NCI-H1092 treated with DMSO at 0.1 percent for 48 hours (cell line): ENCODE results near the gene TAC4.
"Not testable (repeated sequence)": the region's sequence is repeated elsewhere in the genome, so short reads cannot be mapped to it uniquely, and the experiment has no call there.

Source experiments
- DNase-seq: peaks from one replicate; lab custom pipeline; 2025; lab: John Stamatoyannopoulos, UW

TAC4 gene

DNA sequence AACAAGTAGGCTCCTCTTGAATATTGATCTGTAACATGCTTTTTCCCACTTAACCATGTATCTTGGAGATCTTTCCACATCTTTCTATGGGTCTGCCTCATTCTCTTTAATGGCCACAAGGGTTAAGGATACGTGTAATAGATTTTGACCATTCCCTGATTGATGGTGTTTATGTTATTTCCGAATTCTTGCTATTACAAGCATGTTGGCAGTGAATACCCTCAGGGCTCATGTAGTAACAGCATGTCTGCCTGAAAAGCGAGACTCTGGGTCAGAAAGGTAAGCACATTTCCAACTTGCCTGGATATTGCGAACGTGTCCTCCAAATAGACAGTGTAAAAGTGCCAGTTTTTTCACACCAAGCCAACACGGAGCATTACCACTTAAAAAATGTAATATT lies 5.0 kb downstream of the TAC4 start:
- DNase-seq = no peak

GRCh38 chr17:49842371-49842770 lies 5.5 kb downstream of the TAC4 start:
- DNase-seq = no peak

DNA sequence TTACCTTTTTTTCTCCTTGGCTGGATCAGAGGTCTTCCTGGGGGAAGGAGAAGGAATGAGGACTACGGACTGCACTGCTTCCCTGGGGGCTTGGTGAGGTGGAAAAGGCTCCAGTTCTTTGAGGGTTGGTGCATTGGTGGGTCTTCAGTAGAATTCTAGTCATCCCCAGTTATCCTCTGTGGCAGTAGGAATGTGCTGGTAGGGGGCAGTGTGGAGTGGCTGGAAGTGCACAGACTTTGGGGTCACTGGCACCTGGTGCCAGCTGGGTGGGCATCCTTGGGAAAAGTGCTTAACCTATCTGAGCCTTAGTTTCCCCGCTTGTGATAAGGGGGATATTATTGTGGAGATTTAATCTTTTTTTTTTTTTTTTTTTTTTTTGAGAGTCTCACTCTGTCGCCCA lies 6.3 kb downstream of the TAC4 start:
- no peak for DNase-seq

- DNase-seq = no peak
Measured at GRCh38 chr17:49839455-49839854, 8.4 kb downstream of the TAC4 start.

GRCh38 chr17:49836111-49837030 lies 11.5 kb downstream of the TAC4 start:
- DNase-seq = no peak

- no peak for DNase-seq
Measured at GRCh38 chr17:49835472-49835871, 12.4 kb downstream of the TAC4 start.

DNA sequence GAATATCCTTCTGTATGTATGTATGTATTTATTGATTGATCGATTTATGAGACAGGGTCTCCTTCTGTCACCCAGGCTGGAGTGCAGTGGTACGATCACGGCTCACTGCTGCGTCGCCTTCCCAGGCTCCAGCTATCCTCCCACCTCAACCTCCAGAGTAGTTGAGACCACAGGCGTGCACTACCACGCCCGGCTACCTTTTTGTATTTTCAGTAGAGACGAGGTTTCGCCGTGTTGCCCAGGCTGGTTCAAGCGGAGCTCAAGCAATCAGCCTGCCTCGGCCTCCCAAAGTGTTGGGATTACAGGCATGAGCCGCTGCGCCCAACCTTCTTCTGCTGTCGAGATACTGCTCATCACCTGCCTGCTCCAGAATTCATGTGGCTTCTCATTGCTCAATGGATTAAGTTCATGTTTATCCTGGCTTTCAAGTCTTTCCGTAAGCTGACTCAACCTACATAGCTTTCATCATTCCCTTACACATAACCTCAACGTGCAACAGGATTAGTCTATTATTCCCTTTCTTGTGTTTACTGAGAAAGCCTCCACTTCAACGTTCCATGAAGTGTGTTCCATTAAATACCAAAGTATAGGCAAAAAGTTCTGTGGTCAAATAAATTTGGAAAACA lies 13.6 kb downstream of the TAC4 start:
- no peak for DNase-seq

DNA sequence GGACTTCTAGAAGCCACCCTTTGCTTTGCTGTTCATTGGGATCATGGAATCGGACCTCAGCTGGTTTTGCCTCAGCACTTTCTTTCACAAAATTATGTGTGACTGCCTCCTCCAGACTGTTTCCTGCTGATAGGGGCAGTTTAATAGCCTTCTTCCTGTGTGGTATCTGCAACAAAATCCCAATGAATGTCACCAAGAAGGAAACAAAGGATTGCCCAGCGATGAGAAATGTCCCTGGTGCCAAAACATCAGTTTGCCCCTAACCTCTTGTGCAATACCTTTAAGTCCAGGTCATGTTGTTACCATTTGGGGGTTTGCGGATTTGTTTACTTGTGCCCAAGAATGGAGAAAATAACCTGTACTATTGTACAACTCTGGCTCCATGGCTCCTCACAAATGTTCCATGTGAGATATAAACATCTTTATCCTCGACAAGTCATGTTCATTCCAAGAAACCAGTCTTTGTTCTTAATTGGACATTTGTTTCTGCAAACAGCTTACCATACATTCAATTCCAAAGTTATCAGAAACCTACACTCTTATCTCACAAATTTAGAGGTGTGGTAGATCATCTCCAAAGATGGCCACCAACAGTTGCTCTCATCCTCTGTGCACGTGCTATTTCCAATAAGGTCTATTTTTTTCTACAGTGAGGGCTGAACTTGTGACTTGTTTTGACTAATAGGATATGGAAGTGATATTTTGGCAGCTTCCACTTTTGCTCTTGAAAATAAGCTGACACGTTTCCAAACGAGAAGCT lies 14.8 kb downstream of the TAC4 start:
- no peak for DNase-seq

GRCh38 chr17:49830605-49831004 lies 17.3 kb downstream of the TAC4 start:
- DNase-seq = no peak

GRCh38 chr17:49829026-49829425 lies 18.8 kb downstream of the TAC4 start:
- DNase-seq = no peak

GRCh38 chr17:49828325-49828724 lies 19.5 kb downstream of the TAC4 start:
- not testable (repeated sequence) for DNase-seq

DNA sequence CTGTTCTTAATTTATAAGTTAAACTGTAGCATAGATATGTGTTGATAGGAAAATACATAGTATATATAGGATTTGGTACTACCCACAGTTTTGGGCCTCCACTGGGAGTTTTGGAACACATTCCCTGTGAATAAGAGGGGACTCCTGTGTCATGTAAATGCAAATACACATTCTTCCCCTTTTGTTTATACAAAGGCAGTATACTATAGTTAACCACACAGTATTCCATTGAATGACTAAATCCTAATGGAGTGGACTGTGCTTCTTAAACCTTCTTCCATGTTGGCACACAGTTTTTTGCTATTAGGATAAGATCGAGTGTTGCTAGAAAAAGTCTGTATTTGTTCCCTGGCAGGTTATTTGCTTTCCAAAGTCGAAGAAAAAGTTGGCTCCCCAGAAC lies 22.2 kb downstream of the TAC4 start:
- no peak for DNase-seq

- no peak for DNase-seq
Measured at GRCh38 chr17:49823614-49824013, 24.3 kb downstream of the TAC4 start.

DNA sequence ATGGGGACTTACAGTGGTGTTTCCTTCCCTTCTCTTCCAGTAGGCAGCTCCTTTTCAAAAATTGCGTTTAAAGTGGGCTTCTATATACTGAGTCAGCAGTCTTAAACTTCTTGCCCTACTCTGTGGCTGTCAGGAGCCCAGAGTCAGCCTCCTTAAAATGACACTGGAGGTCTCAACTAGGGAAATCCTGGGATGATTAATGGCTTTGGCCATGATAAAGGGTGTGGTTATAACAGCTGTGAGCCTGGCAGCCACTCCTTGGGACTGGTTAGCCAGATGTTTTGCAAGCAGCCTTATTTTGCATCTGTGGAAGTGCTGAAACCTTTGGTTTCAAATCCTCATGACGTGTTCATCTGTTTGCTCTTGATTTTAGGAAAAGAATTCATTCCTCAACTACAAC lies 25.0 kb downstream of the TAC4 start:
- no peak for DNase-seq

- no peak for DNase-seq
Measured at GRCh38 chr17:49821916-49822315, 26.0 kb downstream of the TAC4 start.

GRCh38 chr17:49821466-49821865 lies 26.4 kb downstream of the TAC4 start:
- DNase-seq = no peak

GRCh38 chr17:49820773-49821172 lies 27.1 kb downstream of the TAC4 start:
- no peak for DNase-seq

DNA sequence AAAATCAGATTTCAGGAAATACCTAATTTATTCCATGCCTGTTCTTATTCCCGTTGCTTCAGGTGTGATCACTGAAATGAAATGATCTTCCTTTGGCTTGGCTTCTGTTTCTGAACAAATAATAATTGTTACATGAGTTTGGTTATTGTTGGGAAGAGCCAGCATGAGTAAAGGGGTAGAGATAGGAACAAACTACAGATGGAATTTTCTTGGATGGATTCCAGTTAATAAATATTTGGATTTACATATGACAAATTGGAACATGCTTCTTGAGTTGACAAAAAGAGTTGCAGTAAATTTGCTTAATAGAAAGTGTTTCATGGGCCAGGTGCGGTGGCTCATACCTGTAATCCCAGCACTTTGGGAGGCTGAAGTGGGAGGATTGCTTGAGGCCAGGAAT lies 28.2 kb downstream of the TAC4 start:
- DNase-seq = no peak

- DNase-seq = no peak
Measured at GRCh38 chr17:49819138-49819537, 28.7 kb downstream of the TAC4 start.

- DNase-seq = no peak
Measured at GRCh38 chr17:49817993-49818392, 29.9 kb downstream of the TAC4 start.

- no peak for DNase-seq
Measured at GRCh38 chr17:49815761-49816281, 32.0 kb downstream of the TAC4 start.

DNA sequence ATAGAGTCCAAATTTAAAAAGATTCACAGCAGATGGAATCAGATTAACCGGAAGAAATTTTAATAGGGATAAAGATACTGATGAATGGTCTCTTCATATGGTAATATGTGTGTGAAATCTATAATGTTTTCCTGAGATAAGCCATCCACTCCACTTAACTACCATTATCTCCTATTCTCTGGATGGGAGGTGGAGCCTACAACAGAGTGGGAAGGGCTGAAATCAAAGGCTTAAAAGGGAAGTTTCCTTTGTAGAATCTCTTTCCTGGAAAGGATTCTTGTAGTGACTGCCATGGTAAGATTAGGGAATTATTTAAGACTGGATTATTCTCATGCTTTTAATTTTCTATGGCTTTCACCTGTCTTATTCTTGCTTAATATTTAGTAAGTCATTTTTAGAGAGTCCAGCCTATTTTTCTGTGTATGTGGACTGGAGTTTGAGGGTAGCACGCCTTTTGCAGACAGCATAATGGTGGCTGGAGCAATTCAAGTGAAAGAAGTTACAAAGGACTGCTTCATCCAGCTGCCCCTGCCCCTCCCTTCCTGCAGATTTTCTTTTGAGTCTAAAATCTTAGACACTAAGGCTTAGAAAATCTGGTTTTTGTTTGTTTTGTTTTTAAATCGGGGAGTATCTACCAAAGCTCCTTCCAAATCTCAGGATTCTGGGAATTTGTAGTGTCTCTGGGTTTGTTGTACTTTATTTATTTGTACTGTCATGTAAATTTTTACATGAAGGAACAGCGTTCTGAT lies 32.9 kb downstream of the TAC4 start:
- no peak for DNase-seq
